Thyroid gland (tissue), 4 donors: ENCODE results near the gene GLYATL3. TPM values are rescaled to one million over a fixed set of nuclear protein-coding genes. Genes with fewer than 3 reads are reported as not detected.
A peak's percentile ranks its signal among the peaks of the same experiment; 100 is the strongest.

Experiments
- DNase-seq, 2 donors: peaks; one replicate each; pipeline ENCODE4 v3.0.0-alpha.2; 2019
- H3K27ac ChIP-seq, 3 donors: fragments of 200-600 bp; sonication (generic); 1 replicate in 2 of 3; 2 replicates in 1 of 3; pipeline ENCODE4 v1.5.1; 2016 to 2019; ENCODE audit warnings: mild to moderate bottlenecking in 1 of 3, moderate library complexity in 1 of 3
- H3K27me3 ChIP-seq: fragments of 200-600 bp; sonication (generic); one replicate; pipeline ENCODE4 v1.5.1; 2019
- H3K36me3 ChIP-seq, 2 donors: fragments of 200-600 bp; sonication (generic); one replicate each; pipeline ENCODE4 v1.5.1; 2016 to 2019
- H3K4me1 ChIP-seq, 2 donors: fragments of 200-600 bp; sonication (generic); one replicate each; pipeline ENCODE4 v1.5.1; 2017 to 2019
- H3K4me3 ChIP-seq, 3 donors: fragments of 200-600 bp; sonication (generic); replicated peaks in 1 of 3; 1 replicate in 2 of 3; 2 replicates in 1 of 3; pipeline ENCODE4 v1.5.1; 2016; ENCODE audit warnings: mild to moderate bottlenecking in 1 of 3
- H3K9me3 ChIP-seq: fragments of 200-600 bp; sonication (generic); one replicate; pipeline ENCODE4 v1.5.1; 2017
- POLR2A ChIP-seq, 2 donors: fragments of 450-650 bp; IDR thresholded peaks; one replicate each; pipeline ENCODE4 v1.6.1; 2017; ENCODE audit warnings: antibody characterized with exemption in 2 of 2, mild to moderate bottlenecking in 2 of 2, moderate library complexity in 1 of 2
- WGBS, 2 donors: methylation state at CpG; one replicate each; pipeline ENCODE4 v1.1.5; 2017; 5-methylcytosine and 5-hydroxymethylcytosine counted together
- intact Hi-C: fragments of 100-400 bp; cut with DNase I; formaldehyde crosslinking; loops from one replicate; pipeline ENCODE4 v1.15.1; 2023
- total RNA-seq, 4 donors: library from RNA; depleted of rRNA; stranded (reverse); fragments of >200 nt; gene quantifications; one replicate each; pipeline ENCODE4 v1.2.3, GENCODE V29; 2016
- TF ChIP-seq, protein P1 (sequence below), 6 experiments: fragments of 200-600 bp in 3 of 6; fragments of 450-650 bp in 3 of 6; sonication (generic) in 3 of 6; IDR thresholded peaks; one replicate each; pipeline ENCODE4 v1.5.1; 2016 to 2019; ENCODE audit warnings: antibody characterized with exemption in 6 of 6, mild to moderate bottlenecking in 2 of 6, inconsistent platforms in 1 of 6, moderate library complexity in 1 of 6

GLYATL3 gene
- total RNA-seq, 4 donors from 2014 or later: not detected

DNA sequence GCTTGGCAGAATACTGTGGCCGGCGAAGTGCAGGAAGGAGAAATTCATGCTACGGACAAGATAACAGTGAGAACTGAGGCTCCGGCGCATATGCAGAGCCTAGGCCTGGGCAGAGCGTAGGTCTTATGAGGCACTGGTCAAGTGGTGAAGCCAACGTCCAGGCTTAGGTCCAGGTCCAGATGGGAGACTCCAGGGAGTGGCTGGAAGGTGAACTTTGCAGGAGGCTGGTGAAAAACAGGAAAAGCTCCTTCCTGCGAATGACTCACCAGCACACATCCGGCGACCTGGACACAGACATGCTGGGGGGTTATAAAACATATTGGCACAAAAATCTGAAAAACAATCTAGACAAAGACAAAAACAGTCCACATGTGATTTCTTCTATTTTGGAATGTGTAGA, 66.1 kb downstream of the GLYATL3 start:
- intact Hi-C loops: no loop called here
- WGBS, 2 donors: 80 to 81% methylated on average over 10 of the region's 10 CpGs
- Histone ChIP-seq H3K9me3 (no peaks in the 10 kb centered on the region), H3K4me3 (no peak overlapping the region), H3K27ac (no peak overlapping the region), H3K36me3 (no peaks in the 10 kb centered on the region), H3K4me1 (no peaks in the 10 kb centered on the region), H3K27me3 (no peaks in the 10 kb centered on the region)
- TF ChIP-seq POLR2A (IDR thresholded peaks at IDR 0.05): peak in 1 of 2 donors; percentile 27
- TF ChIP-seq, protein P1, sequence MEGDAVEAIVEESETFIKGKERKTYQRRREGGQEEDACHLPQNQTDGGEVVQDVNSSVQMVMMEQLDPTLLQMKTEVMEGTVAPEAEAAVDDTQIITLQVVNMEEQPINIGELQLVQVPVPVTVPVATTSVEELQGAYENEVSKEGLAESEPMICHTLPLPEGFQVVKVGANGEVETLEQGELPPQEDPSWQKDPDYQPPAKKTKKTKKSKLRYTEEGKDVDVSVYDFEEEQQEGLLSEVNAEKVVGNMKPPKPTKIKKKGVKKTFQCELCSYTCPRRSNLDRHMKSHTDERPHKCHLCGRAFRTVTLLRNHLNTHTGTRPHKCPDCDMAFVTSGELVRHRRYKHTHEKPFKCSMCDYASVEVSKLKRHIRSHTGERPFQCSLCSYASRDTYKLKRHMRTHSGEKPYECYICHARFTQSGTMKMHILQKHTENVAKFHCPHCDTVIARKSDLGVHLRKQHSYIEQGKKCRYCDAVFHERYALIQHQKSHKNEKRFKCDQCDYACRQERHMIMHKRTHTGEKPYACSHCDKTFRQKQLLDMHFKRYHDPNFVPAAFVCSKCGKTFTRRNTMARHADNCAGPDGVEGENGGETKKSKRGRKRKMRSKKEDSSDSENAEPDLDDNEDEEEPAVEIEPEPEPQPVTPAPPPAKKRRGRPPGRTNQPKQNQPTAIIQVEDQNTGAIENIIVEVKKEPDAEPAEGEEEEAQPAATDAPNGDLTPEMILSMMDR (IDR thresholded peaks at IDR 0.05): no peak
- peak; percentile 6 to 20 for DNase-seq

DNA sequence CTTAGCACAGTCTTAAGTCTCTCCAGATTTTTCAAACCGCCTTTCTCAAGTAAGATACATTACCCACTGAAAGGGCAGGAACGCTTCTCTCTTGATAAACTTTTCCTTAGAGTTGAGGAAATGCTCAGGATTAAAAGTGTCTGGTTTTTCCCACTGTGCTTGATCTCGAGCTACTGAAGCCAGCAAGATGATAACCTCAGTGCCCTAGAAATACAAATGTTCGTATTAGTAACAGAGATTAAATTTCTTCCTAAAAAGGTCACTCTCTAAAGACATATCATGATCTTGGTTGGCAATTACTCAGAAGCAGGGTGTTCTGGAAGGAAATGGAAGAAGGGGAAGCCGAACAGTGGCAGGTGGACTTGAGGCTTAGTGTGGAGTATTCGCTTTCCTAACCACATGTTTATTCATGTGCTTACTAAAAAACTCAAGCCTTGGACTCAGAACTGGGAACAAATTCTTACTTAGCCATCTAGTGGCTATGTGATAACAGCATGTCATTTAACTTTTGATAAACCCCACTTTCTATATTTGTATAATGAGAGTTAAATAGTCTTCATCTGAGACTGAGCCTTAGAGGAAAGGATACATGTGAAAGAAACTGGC, 70.9 kb downstream of the GLYATL3 start:
- 56 to 65% methylated on average over 6 of the region's 6 CpGs for WGBS, 2 donors
- Histone ChIP-seq H3K4me1 (no peaks in the 10 kb centered on the region), H3K27ac (no peak overlapping the region), H3K36me3 (no peaks in the 10 kb centered on the region), H3K4me3 (no peak overlapping the region), H3K9me3 (no peaks in the 10 kb centered on the region), H3K27me3 (no peaks in the 10 kb centered on the region)
- no peak for DNase-seq
- TF ChIP-seq POLR2A (IDR thresholded peaks at IDR 0.05): no peak
- TF ChIP-seq, protein P1 (IDR thresholded peaks at IDR 0.05): no peak
- intact Hi-C loops: no loop called here

DNA sequence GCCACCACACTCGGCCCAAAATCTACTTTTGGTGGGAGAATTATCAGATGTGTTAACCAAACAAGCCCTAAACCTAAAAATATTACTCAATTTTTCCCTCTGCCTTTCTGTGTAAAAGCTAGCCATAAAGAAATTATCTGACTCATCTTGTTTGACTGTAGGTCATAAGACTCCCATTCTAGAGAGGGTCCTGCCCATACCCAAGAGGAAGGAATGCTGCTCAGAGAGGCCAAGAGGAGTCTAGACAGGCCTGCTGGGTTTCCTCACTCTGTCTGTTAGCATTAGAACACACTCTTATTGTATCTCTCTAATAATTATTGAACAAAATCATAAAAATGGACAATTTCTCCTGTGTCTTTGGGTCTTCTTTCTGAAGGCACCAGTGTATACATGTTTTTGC, 76.9 kb downstream of the GLYATL3 start:
- Histone ChIP-seq H3K27me3 (no peaks in the 10 kb centered on the region), H3K36me3 (no peaks in the 10 kb centered on the region), H3K4me3 (no peak overlapping the region), H3K4me1 (no peaks in the 10 kb centered on the region), H3K9me3 (no peaks in the 10 kb centered on the region), H3K27ac (no peak overlapping the region)
- intact Hi-C loops: no loop called here
- TF ChIP-seq POLR2A (IDR thresholded peaks at IDR 0.05): no peak
- TF ChIP-seq, protein P1 (IDR thresholded peaks at IDR 0.05): no peak
- DNase-seq: no peak
- 100% methylated on average over 1 of the region's 1 CpG for WGBS, 2 donors

Other genes with a start within 250 kb of the GLYATL3 start
- gene MMUT, start 36.7 kb upstream of the GLYATL3 start, total RNA-seq: 10 to 100 TPM; 15.3 to 26.7 (median 20.9) TPM
- 1 to 10 TPM; 2.4 to 6.1 (median 3.9) TPM for gene CENPQ, start 36.6 kb upstream of the GLYATL3 start, total RNA-seq
- 10 to 100 TPM in 2 of 4 donors, 1 to 10 TPM in 2; 7.4 to 19.8 (median 11.3) TPM for gene C6orf141, start 50.7 kb downstream of the GLYATL3 start, total RNA-seq
- gene RHAG, start 136.9 kb downstream of the GLYATL3 start, total RNA-seq: not detected
- gene CRISP2, start 213.6 kb downstream of the GLYATL3 start, total RNA-seq: 1 to 10 TPM in 1 of 4 donors, under 1 TPM in 2, not detected in 1; 0.33 to 2.7 (median 0.39) TPM
- not detected for gene CRISP3, start 244.5 kb downstream of the GLYATL3 start, total RNA-seq